Measurements from ENCODE around the gene DCST1.

DCST1 gene

DNA sequence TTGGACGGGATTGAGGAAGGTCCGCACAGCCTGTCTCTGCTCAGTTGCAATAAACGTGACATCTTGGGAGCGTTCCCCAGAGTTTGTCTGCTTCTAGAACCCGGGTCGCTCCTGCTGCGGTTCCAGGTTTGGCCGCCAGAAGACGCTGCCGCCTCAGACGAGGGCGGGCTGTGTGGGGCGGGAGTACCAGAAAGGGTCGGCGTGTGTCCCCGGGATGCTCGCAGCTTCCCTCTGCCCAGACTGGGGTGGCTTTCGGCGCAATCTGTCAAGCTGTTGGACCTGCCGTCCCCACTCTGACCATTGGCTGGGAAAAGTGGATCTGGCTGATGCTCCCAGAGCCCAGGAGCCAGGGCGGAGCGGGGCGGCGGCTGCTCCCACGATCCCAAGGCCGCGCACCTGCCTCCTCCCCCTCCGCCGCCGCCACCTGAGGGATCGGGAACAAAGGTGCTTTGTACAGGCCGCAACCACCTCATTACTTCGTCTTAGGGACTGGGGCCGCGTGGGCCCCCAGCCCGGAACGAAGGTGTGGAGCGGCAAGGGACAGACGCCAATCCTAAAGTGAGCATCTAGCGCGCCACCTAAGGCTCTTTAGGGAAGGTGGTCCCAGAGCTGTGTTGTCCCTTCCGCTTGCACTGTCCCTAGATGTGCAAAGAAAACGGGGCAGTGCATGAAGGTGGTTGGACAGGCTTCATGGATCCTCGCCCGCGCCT, 29.2 kb downstream of the DCST1 start:
- TF ChIP-seq CTCF (conservative IDR thresholded peaks at IDR 0.05) (no peak), ZFX (IDR thresholded peaks at IDR 0.05) (no peak)

GRCh38 chr1:155063550-155064110, 30.0 kb downstream of the DCST1 start, which contains the start of gene EFNA4:
TSS of gene EFNA4 (plus strand) at chr1:155063740. CDS start at chr1:155063824, 84 bp downstream.
- peak within 1 kb of the TSS; percentile 91 for H3K27ac ChIP-seq
- no peak for TF ChIP-seq CTCF (conservative IDR thresholded peaks at IDR 0.05)
- TF ChIP-seq ZFX (IDR thresholded peaks at IDR 0.05): peak; percentile 28; the same call in 1 of the 2 replicates

More for the DNA sequence above, 29.2 kb downstream of the DCST1 start:
- peak overlapping the region; percentile 91 for H3K27ac ChIP-seq

- H3K27ac ChIP-seq: peak overlapping the region; percentile 91
- no peak for TF ChIP-seq CTCF (conservative IDR thresholded peaks at IDR 0.05)
- no peak for TF ChIP-seq ZFX (IDR thresholded peaks at IDR 0.05)
These were observed 30.6 kb downstream of the DCST1 start for GRCh38 chr1:155064111-155064831.

DNA sequence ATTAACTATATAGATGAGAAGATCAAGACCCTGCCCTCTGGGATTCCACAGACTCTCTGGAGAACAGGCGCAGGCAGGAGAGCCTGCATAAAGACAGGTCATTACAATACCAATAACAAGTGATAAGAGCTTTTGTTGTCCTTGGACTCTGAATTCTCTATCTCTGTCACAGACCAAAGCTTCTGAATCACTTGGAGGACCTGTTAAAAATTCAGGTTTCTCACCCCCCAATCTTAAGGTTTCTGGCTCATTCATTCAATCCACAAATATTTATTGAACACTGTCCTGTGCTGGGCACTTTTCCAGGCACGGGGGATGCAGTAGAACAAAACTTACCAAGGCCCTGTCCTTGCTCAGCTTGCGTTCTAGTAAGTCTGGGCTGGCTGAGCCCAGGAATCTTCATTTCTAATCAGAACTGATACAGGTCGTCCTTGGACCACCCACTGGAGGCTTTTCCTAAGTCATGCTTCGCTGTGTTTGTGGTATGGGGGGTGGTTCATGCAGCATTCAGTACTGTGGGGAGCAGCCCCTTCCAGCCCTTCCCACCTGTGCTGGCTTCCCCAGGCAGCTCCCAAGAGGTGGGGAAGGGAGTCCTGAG, 31.3 kb downstream of the DCST1 start:
- H3K27ac ChIP-seq: peak overlapping the region; percentile 91; the same call in 1 of the 2 replicates
- no peak for TF ChIP-seq CTCF (conservative IDR thresholded peaks at IDR 0.05)
- TF ChIP-seq ZFX (IDR thresholded peaks at IDR 0.05): no peak

DNA sequence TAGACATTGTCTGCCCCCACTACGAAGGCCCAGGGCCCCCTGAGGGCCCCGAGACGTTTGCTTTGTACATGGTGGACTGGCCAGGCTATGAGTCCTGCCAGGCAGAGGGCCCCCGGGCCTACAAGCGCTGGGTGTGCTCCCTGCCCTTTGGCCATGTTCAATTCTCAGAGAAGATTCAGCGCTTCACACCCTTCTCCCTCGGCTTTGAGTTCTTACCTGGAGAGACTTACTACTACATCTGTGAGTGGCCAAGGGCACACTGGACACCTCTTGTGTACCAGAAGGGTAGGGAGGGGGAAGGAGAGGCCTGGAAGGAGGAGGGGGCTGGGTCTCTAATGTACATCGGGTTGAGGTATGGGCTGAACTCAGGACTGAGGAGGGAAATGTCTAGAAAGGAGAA, 33.2 kb downstream of the DCST1 start:
- H3K27ac ChIP-seq: no peak overlapping the region
- TF ChIP-seq CTCF (conservative IDR thresholded peaks at IDR 0.05) (no peak), ZFX (IDR thresholded peaks at IDR 0.05) (no peak)

DNA sequence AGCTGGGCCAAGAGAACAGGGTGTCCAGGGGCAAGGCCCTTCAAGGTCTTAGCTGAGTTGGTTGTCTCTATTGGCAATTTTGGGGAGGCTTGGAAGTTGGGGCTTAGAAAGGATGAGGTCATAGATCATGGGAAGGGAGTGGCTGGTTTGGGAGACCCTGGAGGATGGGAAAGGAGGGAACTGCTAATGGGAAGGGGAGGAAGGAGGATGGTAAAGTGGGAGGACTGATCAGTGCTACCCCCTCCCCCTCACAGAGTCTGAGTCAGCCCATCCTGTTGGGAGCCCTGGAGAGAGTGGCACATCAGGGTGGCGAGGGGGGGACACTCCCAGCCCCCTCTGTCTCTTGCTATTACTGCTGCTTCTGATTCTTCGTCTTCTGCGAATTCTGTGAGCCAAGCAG, 35.0 kb downstream of the DCST1 start:
- TF ChIP-seq CTCF (conservative IDR thresholded peaks at IDR 0.05) (no peak), ZFX (IDR thresholded peaks at IDR 0.05) (no peak)
- H3K27ac ChIP-seq: no peak overlapping the region

Data from C4-2B (cell line).